DMS153 treated with DMSO at 0.1 percent for 48 hours (cell line): ENCODE measurements around the gene RUNX2.
A peak's percentile ranks its signal among the peaks of the same experiment; 100 is the strongest.

Source experiments
- DNase-seq: peaks from one replicate; lab custom pipeline; 2025; ENCODE audit not compliant: unreplicated experiment; lab: John Stamatoyannopoulos, UW

RUNX2 gene

DNA sequence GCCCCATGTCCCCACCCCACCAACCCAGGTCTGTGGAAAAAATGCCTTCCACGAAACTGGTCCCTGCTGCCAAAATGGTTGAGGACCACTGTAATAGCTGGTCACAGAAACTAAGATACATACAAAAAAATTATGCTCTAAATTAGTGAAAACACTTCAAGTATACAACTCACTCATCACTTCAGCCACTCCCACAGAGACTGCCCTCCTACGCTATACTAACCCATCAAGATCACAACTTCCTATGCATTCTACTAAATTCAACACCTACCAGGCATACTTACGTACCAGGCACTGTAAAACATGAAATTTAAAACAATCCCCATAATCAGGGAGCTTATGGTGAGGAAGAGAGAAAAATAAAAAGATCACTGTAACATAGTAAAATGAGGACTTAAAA, 22.9 kb downstream of the RUNX2 start:
- DNase-seq = no peak

DNA sequence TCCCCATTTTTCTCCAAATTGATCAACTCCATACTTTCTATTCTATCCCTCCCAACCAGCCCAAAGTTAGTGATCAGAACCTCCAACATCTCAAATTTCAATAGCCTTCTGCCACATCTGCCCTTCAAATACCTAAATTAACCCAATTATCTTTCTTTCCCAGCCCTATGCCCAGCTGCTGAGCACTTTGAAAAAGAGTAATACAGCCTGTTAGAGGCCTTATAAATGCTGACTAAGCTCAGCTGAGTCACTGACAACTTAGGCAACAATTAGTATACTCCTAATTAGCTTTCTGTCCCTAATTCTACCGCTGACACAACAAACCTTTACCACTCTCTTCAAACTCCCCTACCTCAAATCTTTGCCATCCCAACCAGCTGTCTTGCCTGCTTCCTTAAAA, 23.5 kb downstream of the RUNX2 start:
- DNase-seq = no peak

DNA sequence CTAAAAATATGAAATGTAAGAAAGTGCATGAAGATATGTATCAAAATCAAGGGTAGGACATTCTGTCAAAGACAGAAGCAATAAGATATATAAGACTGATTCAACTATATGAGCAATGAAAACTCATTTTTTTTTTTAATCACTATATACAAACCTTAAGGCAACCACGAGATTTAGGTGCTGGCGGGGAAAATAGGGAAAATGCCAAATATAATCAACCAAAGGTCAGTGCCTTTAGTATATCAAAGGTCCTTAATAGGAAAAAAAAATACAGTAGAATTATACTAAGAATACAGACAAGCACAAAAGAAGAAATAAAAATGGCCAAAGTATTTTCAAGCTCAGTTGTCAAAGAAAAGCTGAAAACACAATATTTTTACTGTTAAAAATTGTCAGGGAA, 25.5 kb downstream of the RUNX2 start:
- DNase-seq = no peak

DNA sequence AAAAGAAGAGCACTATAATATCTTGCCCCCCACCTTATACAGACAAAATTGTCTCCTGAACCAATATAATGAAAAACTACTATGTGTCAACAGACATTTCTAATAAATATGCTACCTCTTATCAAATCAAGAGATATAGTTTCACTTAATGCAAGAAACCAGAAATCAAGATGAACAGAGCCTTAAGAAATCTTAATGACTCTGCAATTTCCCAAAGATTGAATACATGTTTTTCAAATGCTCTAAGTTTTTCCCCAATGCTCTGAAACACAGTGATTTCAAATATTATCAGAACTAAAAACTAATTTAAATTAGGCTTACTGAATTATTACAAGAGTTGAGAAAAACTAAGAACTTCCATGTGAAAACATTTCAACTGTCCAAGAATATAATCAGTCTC, 36.3 kb downstream of the RUNX2 start:
- DNase-seq = no peak

DNA sequence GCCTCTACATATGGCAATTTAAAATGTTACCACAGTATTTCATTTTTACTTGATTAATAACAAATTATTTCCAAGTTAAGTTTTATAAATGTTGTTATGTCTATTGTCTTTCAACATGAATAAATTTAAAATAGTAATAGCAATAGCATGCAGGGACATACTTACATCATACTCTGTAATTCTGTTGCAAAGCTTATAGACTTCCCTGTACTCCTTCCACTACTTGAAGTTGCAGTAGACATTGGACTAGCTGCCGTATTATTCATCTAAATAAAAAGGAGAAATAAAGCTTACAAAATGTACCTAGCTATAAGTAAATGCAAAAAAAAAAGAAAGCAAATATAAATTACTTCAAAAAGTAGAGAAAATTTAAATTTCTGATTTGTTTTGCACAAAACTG, 36.9 kb downstream of the RUNX2 start:
- DNase-seq = no peak

DNA sequence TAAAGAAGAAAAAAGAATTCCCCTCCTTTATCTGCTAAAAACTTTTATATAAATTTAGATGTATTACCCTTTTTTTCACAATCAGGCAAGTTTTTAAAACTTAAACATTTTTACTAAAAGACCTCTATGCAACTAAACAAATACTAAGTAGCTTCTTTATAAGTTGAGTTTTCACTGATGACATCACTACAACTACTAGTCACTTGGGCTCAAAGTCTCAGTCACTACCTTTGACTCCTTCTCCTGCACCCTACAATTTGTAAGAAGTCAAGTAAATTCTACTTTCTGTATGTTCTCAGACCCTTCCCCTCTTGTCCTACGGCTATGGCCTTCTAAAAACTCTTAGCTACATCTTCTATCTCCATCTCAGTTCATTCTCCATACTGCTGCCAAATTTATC, 38.4 kb downstream of the RUNX2 start:
- DNase-seq = no peak

DNA sequence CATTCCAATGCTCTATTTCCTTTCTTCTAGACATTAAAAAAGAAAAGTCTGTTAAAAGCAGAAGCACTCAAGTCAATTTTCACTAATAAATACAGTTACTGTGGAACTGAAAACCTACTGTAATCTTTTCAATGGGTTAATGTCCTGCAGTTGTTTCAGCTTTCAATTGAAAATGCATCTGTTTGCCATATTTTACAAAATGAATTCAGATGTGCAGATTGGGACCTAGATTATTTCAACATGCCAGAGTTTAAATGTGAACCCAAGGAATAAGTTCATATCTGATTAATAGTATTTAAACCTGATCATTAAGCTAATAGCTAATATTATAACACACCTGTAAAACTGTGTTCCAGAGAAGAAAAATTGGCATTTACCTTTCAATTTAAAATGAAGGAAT, 39.9 kb downstream of the RUNX2 start:
- DNase-seq = no peak

DNA sequence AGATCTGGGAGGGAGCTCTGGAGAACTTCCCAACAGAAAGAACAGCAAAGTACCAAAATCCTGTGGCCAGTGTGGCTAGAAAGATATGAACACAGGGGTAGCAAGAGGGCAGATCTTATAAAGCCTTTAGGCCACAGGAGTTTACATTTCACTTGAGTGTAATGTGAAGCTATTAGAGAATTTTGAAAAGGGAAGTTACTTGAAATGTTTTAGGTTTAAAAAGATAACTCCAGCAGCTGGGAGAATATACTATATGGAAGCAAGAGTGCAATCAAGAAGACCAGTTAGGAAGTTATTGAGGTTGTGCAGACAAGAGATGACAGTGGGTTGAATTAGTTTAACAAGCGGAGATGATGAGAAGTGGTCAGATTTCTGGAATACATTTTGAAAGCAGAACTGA, 41.7 kb downstream of the RUNX2 start:
- DNase-seq = no peak

GRCh38 chr6:45371924-45372573, 43.9 kb downstream of the RUNX2 start:
- no peak for DNase-seq

- DNase-seq = no peak
These were observed 47.3 kb downstream of the RUNX2 start for GRCh38 chr6:45375449-45375848.

DNA sequence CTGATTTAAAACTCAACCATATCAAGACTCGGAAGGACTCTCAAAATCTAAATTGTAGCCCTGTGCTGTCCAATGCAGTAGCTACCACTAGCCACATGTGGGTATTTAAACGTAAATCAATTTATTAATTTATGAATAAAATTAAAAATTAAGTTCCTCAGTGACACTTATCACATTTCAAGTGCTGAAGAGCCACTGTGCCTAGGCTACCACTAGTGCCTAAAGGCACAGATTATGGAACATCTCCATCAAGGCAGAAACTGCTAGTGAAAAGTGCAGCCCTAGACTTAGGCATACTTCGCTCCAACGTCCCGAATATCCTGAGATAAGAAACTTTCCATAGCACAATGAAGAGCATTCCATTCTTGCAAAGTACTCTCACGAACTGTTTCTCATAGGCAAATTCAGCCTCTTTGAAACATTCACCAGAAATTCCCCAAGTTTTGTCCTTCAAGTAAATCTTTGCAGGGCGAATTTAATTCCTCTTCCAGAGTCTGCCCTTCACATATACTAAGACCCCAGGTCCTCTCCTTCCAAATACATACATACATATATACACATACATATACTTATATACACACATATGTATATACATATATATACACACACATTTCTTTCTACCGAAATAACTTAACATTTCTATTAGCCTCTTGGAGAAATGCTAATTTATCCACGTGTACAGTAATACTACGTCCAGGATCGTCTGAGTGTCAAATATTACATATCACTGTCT, 48.3 kb downstream of the RUNX2 start:
- DNase-seq = no peak

- peak; percentile 45 for DNase-seq
These were observed 49.0 kb downstream of the RUNX2 start for GRCh38 chr6:45377043-45377553.

DNA sequence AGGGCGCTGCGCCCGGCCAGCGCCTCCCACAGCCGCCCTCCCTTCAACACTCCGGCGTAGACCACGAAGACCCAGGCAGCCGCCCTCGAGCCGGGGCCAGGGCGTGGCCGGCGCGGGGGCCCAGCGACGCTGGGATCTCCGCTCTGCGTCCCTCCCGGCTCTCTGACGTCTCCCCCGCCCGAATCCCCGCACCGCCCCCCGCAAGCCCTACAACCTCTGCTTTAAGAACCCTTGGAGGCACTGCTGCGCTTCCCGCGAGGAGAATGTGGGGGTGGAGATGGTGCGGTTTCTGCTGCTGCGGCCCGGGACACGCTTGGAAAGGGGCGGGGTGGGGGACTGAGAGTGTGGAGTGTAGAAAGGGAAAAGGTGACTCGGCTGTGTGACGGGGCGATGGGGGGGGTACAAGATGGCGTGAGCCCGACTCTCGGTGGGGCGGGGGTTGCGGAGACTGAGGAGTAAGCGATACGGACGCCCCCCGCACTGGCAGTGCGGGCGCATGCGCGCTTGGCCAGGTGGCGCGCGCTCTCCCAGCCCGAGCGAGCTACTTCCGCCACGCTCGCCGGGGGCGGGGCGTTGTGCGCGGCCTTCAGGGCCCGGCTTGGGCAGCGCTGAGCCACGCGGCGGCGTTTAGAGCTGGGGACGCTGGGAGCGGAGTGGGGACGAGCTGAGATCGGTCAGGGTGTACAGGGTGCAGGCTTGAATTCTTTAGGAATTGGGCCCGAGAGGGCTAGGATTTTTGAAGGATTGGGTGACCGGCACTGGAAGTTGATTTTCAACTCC, 49.6 kb downstream of the RUNX2 start, which contains the start of gene SUPT3H:
SUPT3H (minus strand) TSS at position 381 of the 780 bp plus-strand sequence.
- peak; percentile 89 for DNase-seq

GRCh38 chr6:45378334-45378926, 50.3 kb downstream of the RUNX2 start:
- peak; percentile 58 for DNase-seq

- DNase-seq = no peak
These were observed 54.3 kb downstream of the RUNX2 start for GRCh38 chr6:45382391-45382790.

DNA sequence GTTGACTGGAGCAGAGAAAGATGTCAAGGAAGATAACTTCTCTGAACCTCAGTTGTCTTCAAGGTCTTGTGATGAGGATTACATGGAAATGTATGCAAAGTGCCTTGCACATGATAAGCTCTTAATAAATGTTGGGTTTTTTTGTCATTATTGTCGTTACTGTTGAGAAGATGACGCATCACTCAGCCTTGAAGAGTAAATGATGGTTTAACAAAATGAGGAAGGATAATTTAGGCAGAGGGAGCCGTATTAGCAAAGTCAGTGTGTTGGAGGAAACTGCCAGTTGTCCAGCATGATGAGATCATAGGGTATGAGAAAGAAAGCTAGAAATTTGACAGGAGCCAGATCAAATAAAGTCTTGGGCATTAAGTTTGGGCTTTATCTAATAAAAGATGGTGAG, 58.4 kb downstream of the RUNX2 start:
- no peak for DNase-seq

- DNase-seq = no peak
These were observed 59.1 kb downstream of the RUNX2 start for GRCh38 chr6:45387236-45387635.

- no peak for DNase-seq
These were observed 60.2 kb downstream of the RUNX2 start for GRCh38 chr6:45388328-45388727.

DNA sequence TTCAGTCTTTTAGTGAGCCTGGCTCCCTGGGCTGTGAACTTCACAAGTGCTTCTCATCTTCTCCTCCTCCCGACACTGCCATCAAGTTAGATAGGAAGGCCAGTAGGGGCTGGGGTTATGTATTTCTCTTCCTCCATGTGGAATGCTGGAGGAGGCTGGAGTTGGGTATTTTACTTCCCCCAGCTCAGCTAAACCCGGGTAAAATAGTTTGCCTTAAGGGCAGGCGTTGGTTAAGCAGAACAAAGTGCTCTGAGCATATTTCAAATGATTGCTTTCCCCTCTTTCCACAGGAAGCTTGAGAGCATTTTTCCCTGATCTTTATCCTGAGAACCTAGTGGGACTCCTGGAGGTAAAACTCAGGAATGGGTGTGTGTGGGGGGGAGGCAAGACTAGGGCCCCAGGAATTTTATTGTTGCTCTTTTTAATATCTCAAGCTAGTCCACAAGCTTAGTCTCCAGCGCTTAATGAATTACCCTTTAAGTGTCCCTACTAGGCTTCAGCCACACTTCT, 66.5 kb downstream of the RUNX2 start:
- DNase-seq = no peak

DNA sequence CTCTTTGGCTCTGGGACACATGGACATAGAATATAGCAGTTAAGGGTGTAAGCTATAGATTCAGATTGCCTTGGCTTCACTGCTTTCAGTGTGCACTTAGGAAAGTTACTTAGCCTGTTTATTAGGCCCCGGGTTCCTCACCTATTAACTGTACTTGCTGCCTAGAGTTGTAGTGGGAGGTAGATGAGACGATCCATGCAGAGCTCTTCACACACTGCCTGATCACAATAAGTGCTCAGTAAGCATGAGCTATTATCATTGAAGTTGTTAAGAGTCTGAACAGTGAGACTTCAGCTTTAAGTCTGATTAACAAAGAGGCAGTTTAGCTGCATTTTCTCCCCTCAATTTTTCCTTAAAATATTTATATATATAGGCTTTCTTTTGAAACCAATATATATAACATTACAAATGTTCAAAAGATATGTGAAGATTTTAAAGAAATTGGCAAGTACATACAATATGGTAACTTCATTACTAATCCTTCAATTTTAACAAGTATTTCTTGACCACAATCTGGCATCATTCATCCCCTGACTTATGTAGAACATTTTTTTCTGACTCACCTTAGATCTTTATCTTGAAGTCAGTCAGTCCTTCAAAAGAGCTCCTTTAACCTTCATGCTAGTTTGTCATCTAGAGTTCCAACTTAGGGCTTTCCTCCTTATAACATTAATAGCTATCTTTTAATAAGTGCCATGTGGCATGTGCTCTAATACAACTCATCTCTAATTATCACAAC, 70.1 kb downstream of the RUNX2 start:
- DNase-seq = no peak

GRCh38 chr6:45400021-45400420, 71.9 kb downstream of the RUNX2 start:
- no peak for DNase-seq
